Mesendoderm (in vitro differentiated cells): ENCODE results near the gene COMMD10.
A peak's percentile ranks its signal among the peaks of the same experiment; 100 is the strongest.

Experiments used
- DNase-seq: peaks from one replicate; pipeline ENCODE4 v3.0.0; 2013
- H2AK5ac ChIP-seq: 2 replicates; pipeline ENCODE4 v1.6.1; 2013; ENCODE audit warnings: low read length, inconsistent platforms
- H2BK120ac ChIP-seq: 2 replicates; pipeline ENCODE4 v1.6.1; 2013; ENCODE audit warnings: low read depth, mild to moderate bottlenecking, low read length, moderate library complexity, mixed read lengths
- H2BK15ac ChIP-seq: replicated peaks from 2 replicates; pipeline ENCODE4 v1.6.1; 2013; ENCODE audit warnings: low read depth, mild to moderate bottlenecking, moderate library complexity
- H2BK5ac ChIP-seq: 2 replicates; pipeline ENCODE4 v1.6.1; 2013; ENCODE audit warnings: low read length, inconsistent platforms
- H3K18ac ChIP-seq: 2 replicates; pipeline ENCODE4 v1.6.1; 2013; ENCODE audit warnings: mild to moderate bottlenecking, low read length, mixed read lengths
- H3K23ac ChIP-seq: one replicate; pipeline ENCODE4 v1.6.1; 2013; ENCODE audit warnings: low read length
- H3K27ac ChIP-seq: 2 replicates; pipeline ENCODE4 v1.5.1; 2013; ENCODE audit warnings: low read depth, mild to moderate bottlenecking, inconsistent platforms, low read length, moderate library complexity
- H3K27me3 ChIP-seq: 2 replicates; pipeline ENCODE4 v1.6.1; 2013; ENCODE audit warnings: low read length, control low read depth, mild to moderate bottlenecking, inconsistent platforms; ENCODE audit not compliant: insufficient read depth, poor library complexity
- H3K36me3 ChIP-seq: 2 replicates; pipeline ENCODE4 v1.6.1; 2013; ENCODE audit warnings: low read length, inconsistent platforms; ENCODE audit not compliant: control insufficient read depth, insufficient read depth
- H3K4ac ChIP-seq: one replicate; pipeline ENCODE4 v1.6.1; 2013; ENCODE audit warnings: low read depth, mild to moderate bottlenecking, low read length, moderate library complexity
- H3K4me1 ChIP-seq: 2 replicates; pipeline ENCODE4 v1.6.1; 2013; ENCODE audit warnings: low read depth, low read length, inconsistent platforms; ENCODE audit not compliant: control insufficient read depth
- H3K4me2 ChIP-seq: 2 replicates; pipeline ENCODE4 v1.6.1; 2013; ENCODE audit warnings: low read length
- H3K4me3 ChIP-seq: 2 replicates; pipeline ENCODE4 v1.5.1; 2013; ENCODE audit warnings: mild to moderate bottlenecking, low read length
- H3K56ac ChIP-seq: one replicate; pipeline ENCODE4 v1.6.1; 2013; ENCODE audit warnings: low read length
- H3K79me1 ChIP-seq: 2 replicates; pipeline ENCODE4 v1.6.1; 2013; ENCODE audit warnings: low read length, inconsistent platforms
- H3K79me2 ChIP-seq: 2 replicates; pipeline ENCODE4 v1.6.1; 2013; ENCODE audit warnings: mild to moderate bottlenecking, low read length; ENCODE audit not compliant: control insufficient read depth, insufficient read depth
- H3K9ac ChIP-seq: 2 replicates; pipeline ENCODE4 v1.6.1; 2013; ENCODE audit warnings: low read length, inconsistent platforms
- H4K5ac ChIP-seq: one replicate; pipeline ENCODE4 v1.6.1; 2013; ENCODE audit warnings: low read length
- H4K8ac ChIP-seq: one replicate; pipeline ENCODE4 v1.6.1; 2013; ENCODE audit warnings: low read depth, mild to moderate bottlenecking, control low read depth, low read length, moderate library complexity
- WGBS: extraction: QIAGEN DNeasy Blood & Tissue Kit; methylation state at CpG from one replicate; pipeline ENCODE4 v1.1.7; 2013; ENCODE audit warnings: low lambda C conversion rate, missing lambda C conversion rate; ENCODE audit not compliant: insufficient coverage; ENCODE audit errors: extremely low coverage; 5-methylcytosine and 5-hydroxymethylcytosine counted together

The COMMD10 gene

GRCh38 chr5:116248432-116248831 is 163.6 kb downstream of the COMMD10 start:
- Histone ChIP-seq H3K27ac (no peak overlapping the region), H3K36me3 (no peaks in the 10 kb centered on the region), H3K56ac (no peak overlapping the region), H3K4me3 (no peak overlapping the region), H3K18ac (no peak overlapping the region), H3K27me3 (no peaks in the 10 kb centered on the region), H3K4me2 (no peak overlapping the region), H2AK5ac (no peak overlapping the region), H3K9ac (no peak overlapping the region), H4K8ac (no peak overlapping the region), H2BK15ac (no peak overlapping the region), H4K5ac (no peak overlapping the region), H3K79me2 (no peaks in the 10 kb centered on the region), H3K79me1 (no peaks in the 10 kb centered on the region), H3K4me1 (no peaks in the 10 kb centered on the region), H2BK120ac (no peak overlapping the region), H3K4ac (no peak overlapping the region), H2BK5ac (no peak overlapping the region), H3K23ac (no peak overlapping the region)
- no CpG with 5 or more reads among the region's 3 CpGs for WGBS
- DNase-seq: no peak

- Histone ChIP-seq H3K27ac (no peak overlapping the region), H3K9ac (no peak overlapping the region), H3K4me2 (no peak overlapping the region), H3K27me3 (no peaks in the 10 kb centered on the region), H3K23ac (no peak overlapping the region), H3K79me2 (no peaks in the 10 kb centered on the region), H4K8ac (no peak overlapping the region), H3K79me1 (no peaks in the 10 kb centered on the region), H2BK120ac (no peak overlapping the region), H3K36me3 (no peaks in the 10 kb centered on the region), H2BK15ac (no peak overlapping the region), H2BK5ac (no peak overlapping the region), H3K4ac (no peak overlapping the region), H3K56ac (no peak overlapping the region), H3K4me3 (no peak overlapping the region), H2AK5ac (no peak overlapping the region), H3K4me1 (no peaks in the 10 kb centered on the region), H4K5ac (no peak overlapping the region), H3K18ac (no peak overlapping the region)
- no peak for DNase-seq
Observed at GRCh38 chr5:116249648-116250047, 164.8 kb downstream of the COMMD10 start.

DNA sequence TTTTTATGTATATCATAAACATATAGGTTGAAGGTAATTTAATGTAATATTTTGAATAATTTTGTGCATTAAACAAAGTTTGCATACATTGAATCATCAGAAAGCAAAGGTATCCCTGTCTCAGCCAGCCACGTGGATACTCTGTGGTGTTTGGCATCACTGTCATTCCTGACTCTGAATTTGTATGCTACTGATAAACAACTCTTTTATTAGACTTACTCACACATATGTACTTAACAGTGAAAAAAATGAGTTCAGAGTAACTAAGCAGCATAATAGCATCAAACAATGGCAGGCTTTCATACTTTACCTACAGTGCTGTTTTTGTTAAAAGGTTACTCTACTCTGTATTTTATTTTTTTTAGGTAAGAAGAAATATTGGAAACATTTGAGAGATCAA is 171.9 kb downstream of the COMMD10 start:
- no peaks in the 10 kb centered on the region for H3K36me3 ChIP-seq
- no peak overlapping the region for H2AK5ac ChIP-seq
- no CpG with 5 or more reads among the region's 1 CpG for WGBS
- H3K4me3 ChIP-seq: no peak overlapping the region
- H3K79me2 ChIP-seq: no peaks in the 10 kb centered on the region
- no peaks in the 10 kb centered on the region for H3K79me1 ChIP-seq
- H2BK5ac ChIP-seq: no peak overlapping the region
- no peak overlapping the region for H3K23ac ChIP-seq
- H3K4me2 ChIP-seq: no peak overlapping the region
- no peak overlapping the region for H3K56ac ChIP-seq
- no peak overlapping the region for H3K27ac ChIP-seq
- H3K9ac ChIP-seq: no peak overlapping the region
- no peaks in the 10 kb centered on the region for H3K27me3 ChIP-seq
- H3K4ac ChIP-seq: no peak overlapping the region
- H2BK15ac ChIP-seq: no peak overlapping the region
- no peak for DNase-seq
- H2BK120ac ChIP-seq: no peak overlapping the region
- no peak overlapping the region for H4K5ac ChIP-seq
- H4K8ac ChIP-seq: no peak overlapping the region
- no peak overlapping the region for H3K18ac ChIP-seq
- no peaks in the 10 kb centered on the region for H3K4me1 ChIP-seq

DNA sequence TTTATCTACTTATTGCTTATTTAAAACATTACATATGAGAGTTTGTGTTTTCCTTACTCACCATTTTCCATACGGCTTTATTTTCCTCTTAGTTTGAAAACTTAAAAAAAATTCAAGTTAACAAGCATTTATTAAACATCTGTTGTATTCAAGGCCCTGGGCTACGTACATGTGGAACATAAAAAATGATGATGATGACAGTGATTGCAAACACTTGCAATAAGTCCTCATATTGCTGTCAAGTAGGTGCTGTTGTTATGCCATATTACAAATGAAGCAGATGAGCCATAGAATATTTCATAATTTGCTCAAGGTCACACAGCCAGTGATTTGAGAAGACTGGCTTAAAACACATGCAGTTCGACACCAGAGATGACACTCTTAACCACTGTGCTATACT is 180.6 kb downstream of the COMMD10 start:
- Histone ChIP-seq H3K36me3 (no peaks in the 10 kb centered on the region), H3K27ac (no peak overlapping the region), H3K4me1 (no peaks in the 10 kb centered on the region), H2BK120ac (no peak overlapping the region), H4K8ac (no peak overlapping the region), H2AK5ac (no peak overlapping the region), H3K79me2 (no peaks in the 10 kb centered on the region), H3K23ac (no peak overlapping the region), H4K5ac (no peak overlapping the region), H3K27me3 (no peaks in the 10 kb centered on the region), H3K4me2 (no peak overlapping the region), H3K56ac (no peak overlapping the region), H3K4me3 (no peak overlapping the region), H3K18ac (no peak overlapping the region), H3K9ac (no peak overlapping the region), H3K4ac (no peak overlapping the region), H2BK15ac (no peak overlapping the region), H3K79me1 (no peaks in the 10 kb centered on the region), H2BK5ac (no peak overlapping the region)
- DNase-seq: no peak
- WGBS: no CpG with 5 or more reads among the region's 3 CpGs

DNA sequence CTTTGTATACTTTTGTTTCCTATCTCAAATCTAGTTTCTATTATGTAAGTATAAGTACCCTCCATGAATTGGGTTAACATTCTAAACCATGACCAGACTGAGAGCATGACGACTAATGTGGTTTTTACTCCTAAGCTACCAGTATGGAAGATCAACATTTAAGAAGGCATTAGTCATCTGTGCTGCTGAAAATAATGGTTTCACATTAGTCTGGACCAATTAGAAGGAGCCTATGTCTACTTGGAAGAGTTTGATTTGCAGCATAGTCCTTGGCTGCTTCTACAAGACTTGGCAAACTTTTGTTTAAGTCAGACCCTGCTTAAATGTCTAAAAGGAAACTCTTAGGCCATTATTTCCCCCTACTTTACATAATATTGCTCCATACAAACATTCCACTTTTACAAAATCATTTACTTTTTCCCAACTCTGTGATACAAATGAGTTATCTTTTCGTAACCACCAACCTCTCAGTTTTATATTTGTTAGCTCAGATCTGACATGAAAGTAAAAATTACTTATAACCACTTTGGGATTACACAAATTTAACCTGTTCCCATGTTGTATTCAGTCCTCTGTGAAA is 186.7 kb downstream of the COMMD10 start:
- Histone ChIP-seq H2AK5ac (no peak overlapping the region), H4K5ac (no peak overlapping the region), H3K79me1 (no peaks in the 10 kb centered on the region), H3K4me3 (no peak overlapping the region), H2BK5ac (no peak overlapping the region), H2BK120ac (no peak overlapping the region), H3K4ac (no peak overlapping the region), H3K27ac (no peak overlapping the region), H3K79me2 (no peaks in the 10 kb centered on the region), H3K36me3 (no peaks in the 10 kb centered on the region), H4K8ac (no peak overlapping the region), H3K4me1 (no peaks in the 10 kb centered on the region), H3K23ac (no peak overlapping the region), H3K9ac (no peak overlapping the region), H2BK15ac (no peak overlapping the region), H3K27me3 (no peaks in the 10 kb centered on the region), H3K18ac (no peak overlapping the region), H3K56ac (no peak overlapping the region), H3K4me2 (no peak overlapping the region)
- no peak for DNase-seq
- 100% methylated on average over 1 of the region's 2 CpGs for WGBS

DNA sequence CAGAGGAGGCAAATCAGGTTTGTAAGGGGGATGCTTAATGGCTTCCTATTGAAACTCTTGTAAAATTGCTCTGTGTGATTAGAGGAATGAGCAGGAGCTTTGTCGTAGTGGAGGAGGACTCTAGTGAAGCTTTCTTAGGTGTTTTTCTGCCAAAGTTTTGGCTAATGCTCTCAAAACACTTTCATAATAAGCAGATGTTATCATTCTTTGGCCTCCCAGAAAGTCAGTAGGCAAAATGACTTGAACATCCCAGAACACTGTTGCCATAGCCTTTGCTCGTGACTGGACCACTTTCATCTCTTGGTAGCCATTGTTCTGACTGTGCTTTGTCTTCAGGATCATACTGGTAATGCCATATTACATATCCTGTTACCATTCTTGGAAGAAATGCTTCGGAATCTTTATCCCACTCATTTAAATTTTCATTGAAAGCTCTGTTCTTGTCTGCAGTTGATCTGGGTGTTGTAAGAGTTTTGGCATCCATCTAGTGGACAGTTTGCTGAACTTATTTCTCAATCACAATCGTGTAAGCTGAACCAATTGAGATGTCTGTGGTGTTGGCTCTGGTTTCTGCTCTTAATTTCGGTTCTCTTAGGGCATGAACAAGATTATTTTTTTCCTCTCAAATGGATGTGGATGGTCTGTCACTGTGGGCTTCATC is 187.6 kb downstream of the COMMD10 start:
- H3K27me3 ChIP-seq: no peaks in the 10 kb centered on the region
- no peak overlapping the region for H2BK15ac ChIP-seq
- H3K4ac ChIP-seq: no peak overlapping the region
- H2AK5ac ChIP-seq: no peak overlapping the region
- no peak overlapping the region for H3K56ac ChIP-seq
- H3K4me2 ChIP-seq: no peak overlapping the region
- H2BK5ac ChIP-seq: no peak overlapping the region
- H3K36me3 ChIP-seq: no peaks in the 10 kb centered on the region
- H3K4me1 ChIP-seq: no peaks in the 10 kb centered on the region
- H3K4me3 ChIP-seq: no peak overlapping the region
- H3K9ac ChIP-seq: no peak overlapping the region
- H4K5ac ChIP-seq: no peak overlapping the region
- H3K79me1 ChIP-seq: no peaks in the 10 kb centered on the region
- no CpG with 5 or more reads among the region's 5 CpGs for WGBS
- DNase-seq: peak; percentile 12
- no peaks in the 10 kb centered on the region for H3K79me2 ChIP-seq
- no peak overlapping the region for H3K18ac ChIP-seq
- no peak overlapping the region for H2BK120ac ChIP-seq
- H3K23ac ChIP-seq: no peak overlapping the region
- no peak overlapping the region for H3K27ac ChIP-seq
- no peak overlapping the region for H4K8ac ChIP-seq
